HepG2 (cell line): ENCODE data around the gene ZNF142. TPM values are rescaled to one million over a fixed set of nuclear protein-coding genes. Genes with fewer than 3 reads are reported as not detected.
A peak's percentile ranks its signal among the peaks of the same experiment; 100 is the strongest.

Experiments used
- AGO2 ChIP-seq: fragments of 200-400 bp; formaldehyde crosslinking; optimal IDR thresholded peaks from 2 replicates; pipeline ENCODE3; 2017; ENCODE audit warnings: mild to moderate bottlenecking, low read depth, low read length, moderate library complexity
- AHDC1 ChIP-seq: sonication (generic); formaldehyde crosslinking; IDR thresholded peaks from 2 replicates; pipeline ENCODE4 v1.5.1; 2020; ENCODE audit warnings: mild to moderate bottlenecking, missing genetic modification reagents, borderline replicate concordance
- AKAP8 ChIP-seq: sonication (generic); formaldehyde crosslinking; IDR thresholded peaks from 2 replicates; pipeline ENCODE4 v1.5.1; 2020; ENCODE audit warnings: mild to moderate bottlenecking, missing genetic modification reagents
- ERF ChIP-seq: IDR thresholded peaks from 2 replicates; pipeline ENCODE4 v1.6.1; 2018; ENCODE audit warnings: missing biosample characterization, missing genetic modification reagents
- FOXC1 ChIP-seq: sonication (generic); formaldehyde crosslinking; IDR thresholded peaks from 2 replicates; pipeline ENCODE4 v1.8.0; 2022; ENCODE audit warnings: mild to moderate bottlenecking, missing genetic modification reagents, borderline replicate concordance
- GABPA ChIP-seq, 2 experiments: IDR thresholded peaks; 2 replicates each; pipeline ENCODE4 v1.6.1; 2011 to 2016; ENCODE audit warnings: low read depth in 2 of 2, low read length in 1 of 2, missing biosample characterization in 1 of 2, missing genetic modification characterization in 1 of 2
- HMGXB3 ChIP-seq: sonication (generic); formaldehyde crosslinking; IDR thresholded peaks from 2 replicates; pipeline ENCODE4 v1.4.0; 2020; ENCODE audit warnings: missing genetic modification reagents, borderline replicate concordance
- IRF9 ChIP-seq: sonication (generic); formaldehyde crosslinking; IDR thresholded peaks from 2 replicates; pipeline ENCODE4 v1.8.0; 2022; ENCODE audit warnings: missing genetic modification reagents, mild to moderate bottlenecking, borderline replicate concordance
- MBD4 ChIP-seq: IDR thresholded peaks from 2 replicates; pipeline ENCODE4 v1.6.1; 2012; ENCODE audit warnings: low read length, inconsistent platforms, borderline replicate concordance
- PTBP1 ChIP-seq: fragments of 200-400 bp; formaldehyde crosslinking; IDR thresholded peaks from 2 replicates; pipeline ENCODE4 v1.6.1; 2018; ENCODE audit warnings: low read length, low read depth; ENCODE audit not compliant: poor library complexity, severe bottlenecking
- SP1 ChIP-seq, 2 experiments: fragments of 450-650 bp in 1 of 2; sonication (generic) in 1 of 2; formaldehyde crosslinking in 1 of 2; IDR thresholded peaks; 2 replicates each; pipeline versions ENCODE4 v1.4.0 to v1.6.1; 2016 to 2020; ENCODE audit warnings: missing genetic modification reagents in 1 of 2
- ZKSCAN1 ChIP-seq: fragments of 150-350 bp; IDR thresholded peaks from 2 replicates; pipeline ENCODE4 v1.6.1; 2014; ENCODE audit warnings: low read length
- ZNF3 ChIP-seq: IDR thresholded peaks from 2 replicates; pipeline ENCODE4 v1.7.0; 2017; ENCODE audit warnings: inconsistent platforms
- ZNF563 ChIP-seq: sonication (generic); formaldehyde crosslinking; IDR thresholded peaks from 2 replicates; pipeline ENCODE4 v1.8.0; 2022; ENCODE audit warnings: mild to moderate bottlenecking, moderate library complexity, missing genetic modification reagents
- ZNF672 ChIP-seq: sonication (generic); formaldehyde crosslinking; IDR thresholded peaks from 2 replicates; pipeline ENCODE4 v1.8.1; 2022; ENCODE audit warnings: missing genetic modification reagents
- ZNF775 ChIP-seq: sonication (generic); formaldehyde crosslinking; IDR thresholded peaks from 2 replicates; pipeline ENCODE4 v1.4.0; 2020; ENCODE audit warnings: missing genetic modification reagents, mild to moderate bottlenecking, moderate library complexity, borderline replicate concordance
- ZSCAN21 ChIP-seq: sonication (generic); formaldehyde crosslinking; IDR thresholded peaks from 2 replicates; pipeline ENCODE4 v1.8.0; 2022; ENCODE audit warnings: mild to moderate bottlenecking, missing genetic modification reagents, moderate library complexity, borderline replicate concordance
- polyA plus RNA-seq, 8 experiments: library from polyadenylated mRNA; depleted of rRNA in 3 of 8; stranded (reverse) in 7 of 8; unstranded in 1 of 8; fragments of >200 nt; fragmentation: Illumina TruSeq in 4 of 8; extraction: Trizol in 4 of 8; gene quantifications; 2 replicates each; pipeline versions ENCODE4 v1.2.1 to v1.2.3, GENCODE V29; 2011 to 2016; ENCODE audit warnings: low read depth in 4 of 8, missing spikeins in 1 of 8, mixed read lengths in 1 of 8; ENCODE audit not compliant: insufficient read depth in 1 of 8
- total RNA-seq, 5 experiments: library from RNA; depleted of rRNA; stranded (reverse); fragments of >200 nt; fragmentation: Illumina TruSeq; extraction: Trizol; gene quantifications; 2 replicates each; pipeline ENCODE4 v1.2.3, GENCODE V29; 2016; ENCODE audit warnings: low read depth in 1 of 5

The ZNF142 gene
- total and polyA plus RNA-seq, 2 of the 13 experiments (the other 11 are each of a cell fraction or from before 2014, with no cell fraction given) = 4.8 to 11.4 TPM

GRCh38 chr2:218659258-218659987 is at the start of gene ZNF142, which contains the start of gene BCS1L (continued):
- TF ChIP-seq SP1 (IDR thresholded peaks at IDR 0.05) (no peak), SP1 (CRISPR knock-in tag; IDR thresholded peaks at IDR 0.05) (peak; percentile 80), MBD4 (no peak), PTBP1 (peak; percentile 61), AHDC1 (CRISPR knock-in tag) (peak; percentile 30; the same call in 1 of the 2 replicates), GABPA (IDR thresholded peaks at IDR 0.05; ENCODE audit: low read depth, low read length) (peak; percentile 73), GABPA (CRISPR knock-in tag; IDR thresholded peaks at IDR 0.05; ENCODE audit: low read depth) (peak; percentile 94), FOXC1 (CRISPR knock-in tag) (no peak; the same call in 1 of the 2 replicates), ZSCAN21 (CRISPR knock-in tag) (peak; percentile 84; the same call in 1 of the 2 replicates), IRF9 (CRISPR knock-in tag) (peak; percentile 90; the same call in 1 of the 2 replicates), ZNF563 (peak; percentile 89), ZNF672 (CRISPR knock-in tag) (no peak), AGO2 (peak; percentile 87), AKAP8 (CRISPR knock-in tag) (peak; percentile 59; the same call in 1 of the 2 replicates), HMGXB3 (peak; percentile 29; the same call in 1 of the 2 replicates), ERF (CRISPR knock-in tag) (peak; percentile 83), ZNF775 (CRISPR knock-in tag) (0 out of 2 replicates have a peak, but pooled peaks have one; percentile 34), ZKSCAN1 (no peak), ZNF3 (CRISPR knock-in tag) (peak; percentile 12; the same call in 1 of the 2 replicates)
